H1 (cell line): ENCODE measurements around the gene PLD6.

Experiments used
- CBX8 ChIP-seq: fragments of 300-800, 300-1000 bp; sonication (generic); IDR thresholded peaks from 2 replicates; pipeline ENCODE4 v1.7.1; 2016; ENCODE audit warnings: low read depth, low read length, borderline replicate concordance
- CHD2 ChIP-seq: IDR thresholded peaks from 2 replicates; pipeline ENCODE4 v1.6.1; 2012; ENCODE audit warnings: low read length, improper control_type of control experiment
- CTCF ChIP-seq, 3 experiments: IDR thresholded peaks; 1 replicate in 2 of 3; 2 replicates in 1 of 3; pipeline versions ENCODE4 v1.5.1 to v1.6.1; 2011; ENCODE audit warnings: low read length in 3 of 3, mild to moderate bottlenecking in 3 of 3, inconsistent platforms in 2 of 3, low read depth in 1 of 3, moderate library complexity in 1 of 3; ENCODE audit not compliant: insufficient read depth in 1 of 3; ENCODE audit errors: control extremely low read depth in 1 of 3
- EP300 ChIP-seq, 2 experiments: IDR thresholded peaks; 1 replicate in 1 of 2; 2 replicates in 1 of 2; pipeline ENCODE4 v1.6.1; 2011 to 2012; ENCODE audit warnings: low read depth in 2 of 2, low read length in 2 of 2, mild to moderate bottlenecking in 2 of 2, borderline replicate concordance in 1 of 2, inconsistent platforms in 1 of 2, moderate library complexity in 1 of 2
- EZH2 ChIP-seq: fragments of 200-600 bp; sonication (generic); IDR thresholded peaks from 2 replicates; pipeline ENCODE4 v1.7.1; 2012; ENCODE audit warnings: low read depth, mild to moderate bottlenecking, moderate library complexity, low read length, inconsistent platforms; ENCODE audit not compliant: severe bottlenecking
- FOSL1 ChIP-seq: IDR thresholded peaks from 2 replicates; pipeline ENCODE4 v1.6.1; 2011; ENCODE audit warnings: mild to moderate bottlenecking, low read depth, low read length, moderate library complexity; ENCODE audit not compliant: insufficient read depth
- HDAC2 ChIP-seq, 2 experiments: fragments of 300-600 bp in 1 of 2; sonication (generic) in 1 of 2; IDR thresholded peaks; 2 replicates each; pipeline ENCODE4 v1.6.1; 2011 to 2012; ENCODE audit warnings: low read depth in 2 of 2, low read length in 2 of 2, mild to moderate bottlenecking in 2 of 2, moderate library complexity in 2 of 2, borderline replicate concordance in 1 of 2, inconsistent platforms in 1 of 2
- JUN ChIP-seq: IDR thresholded peaks from 2 replicates; pipeline ENCODE4 v1.6.1; 2011; ENCODE audit warnings: low read depth, mild to moderate bottlenecking, improper control_type of control experiment, low read length
- POLR2A ChIP-seq, 2 experiments: IDR thresholded peaks; 1 replicate in 1 of 2; 2 replicates in 1 of 2; pipeline ENCODE4 v1.6.1; 2011; ENCODE audit warnings: low read depth in 2 of 2, low read length in 2 of 2, mild to moderate bottlenecking in 2 of 2; ENCODE audit errors: control extremely low read depth in 1 of 2
- RAD21 ChIP-seq, 2 experiments: IDR thresholded peaks in 1 of 2; conservative IDR thresholded peaks in 1 of 2; 2 replicates each; pipeline ENCODE4 v1.6.1; 2011; ENCODE audit warnings: low read depth in 2 of 2, low read length in 2 of 2, improper control_type of control experiment in 1 of 2, inconsistent platforms in 1 of 2, mild to moderate bottlenecking in 1 of 2, moderate library complexity in 1 of 2
- SAP30 ChIP-seq: fragments of 300-600 bp; sonication (generic); IDR thresholded peaks from 2 replicates; pipeline ENCODE4 v1.7.1; 2012; ENCODE audit warnings: low read length, moderate library complexity, mild to moderate bottlenecking, inconsistent platforms; ENCODE audit not compliant: insufficient read depth, insufficient replicate concordance
- TBP ChIP-seq: IDR thresholded peaks from 2 replicates; pipeline ENCODE4 v1.6.1; 2011; ENCODE audit warnings: low read depth, low read length, improper control_type of control experiment
- TEAD4 ChIP-seq: IDR thresholded peaks from 2 replicates; pipeline ENCODE4 v1.6.1; 2012; ENCODE audit warnings: low read depth, low read length, inconsistent platforms, mixed read lengths
- YY1 ChIP-seq: IDR thresholded peaks from 2 replicates; pipeline ENCODE4 v1.6.1; 2011; ENCODE audit warnings: low read depth, mild to moderate bottlenecking, low read length

GRCh38 chr17:17161759-17162158, 44.4 kb downstream of the PLD6 start:
- TF ChIP-seq HDAC2 (IDR thresholded peaks at IDR 0.05; ENCODE audit: borderline replicate concordance in 1 of 2, low read depth in 2 of 2, low read length in 2 of 2) (no peak), YY1 (no peak), CTCF (IDR thresholded peaks at IDR 0.05; ENCODE audit: control extremely low read depth in 1 of 3, insufficient read depth in 1 of 3, low read depth in 1 of 3, low read length in 3 of 3) (no peak), POLR2A (IDR thresholded peaks at IDR 0.05; ENCODE audit: control extremely low read depth in 1 of 2, low read depth in 2 of 2, low read length in 2 of 2) (no peak), JUN (no peak), EZH2 (no peak), TEAD4 (no peak), TBP (no peak), CHD2 (no peak), SAP30 (no peak), RAD21 (IDR thresholded peaks at IDR 0.05 in 1 of 2, conservative IDR thresholded peaks at IDR 0.05 in 1 of 2; ENCODE audit: low read depth in 2 of 2, low read length in 2 of 2) (no peak), CBX8 (no peak), EP300 (IDR thresholded peaks at IDR 0.05; ENCODE audit: borderline replicate concordance in 1 of 2, low read depth in 2 of 2, low read length in 2 of 2) (no peak), FOSL1 (no peak)
